Aorta (tissue), 5 donors: Measurements from ENCODE around the gene ACTR1A. TPM values are rescaled to one million over a fixed set of nuclear protein-coding genes. Genes with fewer than 3 reads are reported as not detected.

Experiments used
- ATAC-seq: fragments of 200-7000 bp; cut with Tn5 transposase; one replicate; pipeline ENCODE4 v1.9.1; 2022; ENCODE audit warnings: moderate library complexity; ENCODE audit not compliant: low FRiP score
- DNase-seq, 2 donors: peaks; one replicate each; pipeline ENCODE4 v3.0.0-alpha.2; 2020
- H3K27ac ChIP-seq, 2 donors: one replicate each; pipeline ENCODE4 v1.5.1; 2013; ENCODE audit warnings: low read length in 2 of 2, mild to moderate bottlenecking in 2 of 2, moderate library complexity in 2 of 2, control low read depth in 1 of 2, inconsistent platforms in 1 of 2, low read depth in 1 of 2
- H3K27me3 ChIP-seq, 2 donors: one replicate each; pipeline ENCODE4 v1.6.1; 2013; ENCODE audit warnings: control low read depth in 1 of 2, low read length in 1 of 2, mild to moderate bottlenecking in 1 of 2, moderate library complexity in 1 of 2; ENCODE audit not compliant: insufficient read depth in 2 of 2, control insufficient read depth in 1 of 2
- H3K36me3 ChIP-seq, 2 donors: one replicate each; pipeline ENCODE4 v1.6.1; 2013; ENCODE audit warnings: control low read depth in 1 of 2, low read length in 1 of 2, mild to moderate bottlenecking in 1 of 2; ENCODE audit not compliant: insufficient read depth in 2 of 2, control insufficient read depth in 1 of 2
- H3K4me1 ChIP-seq, 2 donors: one replicate each; pipeline ENCODE4 v1.6.1; 2013; ENCODE audit warnings: low read length in 2 of 2, control low read depth in 1 of 2, mild to moderate bottlenecking in 1 of 2, moderate library complexity in 1 of 2; ENCODE audit not compliant: insufficient read depth in 2 of 2, control insufficient read depth in 1 of 2
- H3K4me3 ChIP-seq, 2 donors: one replicate each; pipeline ENCODE4 v1.5.1; 2013; ENCODE audit warnings: low read length in 2 of 2, control low read depth in 1 of 2, mild to moderate bottlenecking in 1 of 2
- H3K9me3 ChIP-seq: one replicate; pipeline ENCODE4 v1.6.1; 2013; ENCODE audit warnings: mild to moderate bottlenecking, low read length; ENCODE audit not compliant: control insufficient read depth
- WGBS, 2 donors: extraction: QIAGEN DNeasy Blood & Tissue Kit; methylation state at CpG; one replicate each; pipeline ENCODE4 v1.1.7; 2013; 5-methylcytosine and 5-hydroxymethylcytosine counted together
- intact Hi-C, 2 donors: fragments of 100-400 bp; cut with DNase I; formaldehyde crosslinking; loops; one replicate each; pipeline versions ENCODE4 v1.14.2 to v1.15.0; 2022
- polyA plus RNA-seq, 2 donors: library from polyadenylated mRNA; stranded (reverse); fragments of 200-250 nt; gene quantifications; one replicate each; pipeline ENCODE4 v1.2.3, GENCODE V29; 2013
- total RNA-seq, 2 donors: library from RNA; stranded (reverse); fragmentation: NEBNext Ultra II Directional; extraction: Animal tissue kit (Norgen Biotek cat#: 25700); gene quantifications; one replicate each; pipeline ENCODE4 v1.2.1, GENCODE V29; 2021
- donor health status: healthy with polysubstance abuse.
- donor health status: Bipolar disorder and iron deficiency.
- donor health status: DM: no; HTN: no; CAD: no.
- donor health status: DM: no; HTN: no; CAD: no.
- donor health status: DM: yes; HTN: yes; CAD: no.

ACTR1A gene
- total and polyA plus RNA-seq, 4 donors, result 46.8 to 92.9 (median 83.4) TPM

GRCh38 chr10:102449321-102450123 is 53.0 kb downstream of the ACTR1A start:
- H3K36me3 ChIP-seq, result no peaks in the 10 kb centered on the region
- 12 to 14% methylated on average over 30 of the region's 30 CpGs for WGBS, 2 donors
- no peaks in the 10 kb centered on the region for H3K9me3 ChIP-seq
- peak overlapping the region; percentile 81 to 94 for H3K4me3 ChIP-seq
- intact Hi-C loops, result no loop called here
- H3K4me1 ChIP-seq, result no peaks in the 10 kb centered on the region
- H3K27ac ChIP-seq, result no peak overlapping the region
- ATAC-seq (peak; percentile 62), DNase-seq (peak in 1 of 2 donors; percentile 79)
- no peaks in the 10 kb centered on the region for H3K27me3 ChIP-seq

DNA sequence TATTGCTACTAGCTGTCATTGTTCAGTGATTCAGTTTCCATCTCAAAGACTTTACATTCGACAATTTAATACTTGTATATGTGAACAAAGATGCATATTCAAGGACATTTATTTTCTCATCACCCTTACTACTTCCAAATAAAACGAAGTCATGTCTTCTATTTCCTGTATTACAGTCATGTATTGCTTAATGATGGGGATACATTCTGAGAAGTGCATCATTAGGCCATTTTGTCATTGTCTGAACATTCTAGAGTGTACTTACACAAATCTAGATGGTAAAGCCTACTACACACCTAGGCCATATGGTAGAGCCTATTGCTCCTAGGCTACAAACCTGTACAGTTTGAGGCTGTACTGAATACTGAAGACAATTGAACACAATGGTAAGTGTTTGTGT is 57.7 kb downstream of the ACTR1A start:
- intact Hi-C loops, result no loop called here
- no peak overlapping the region for H3K27ac ChIP-seq
- no peak overlapping the region for H3K4me3 ChIP-seq

DNA sequence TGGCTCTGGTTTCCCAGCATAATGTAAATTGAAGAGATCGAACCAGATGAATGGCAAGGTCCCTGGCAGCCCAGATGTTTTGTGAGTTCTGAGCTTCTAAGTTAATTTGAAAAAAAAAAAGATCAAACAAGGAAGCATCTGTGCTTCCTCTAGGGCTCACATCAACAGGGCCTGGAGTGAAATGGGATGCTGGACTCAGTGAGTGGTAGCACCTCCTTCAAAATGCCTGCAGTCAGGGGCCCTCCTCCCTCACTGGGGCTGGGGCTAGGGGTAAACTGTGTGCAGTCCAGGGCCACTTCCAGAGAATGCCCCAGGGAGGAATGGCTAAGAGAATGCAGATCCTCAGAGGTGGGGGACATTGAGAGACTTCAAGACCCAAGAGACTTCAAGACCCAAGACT is 64.1 kb downstream of the ACTR1A start:
- 85 to 93% methylated on average over 1 of the region's 1 CpG for WGBS, 2 donors
- intact Hi-C loops, result no loop called here
- ATAC-seq, result no peak
- no peaks in the 10 kb centered on the region for H3K9me3 ChIP-seq
- DNase-seq, result no peak
- H3K36me3 ChIP-seq, result no peaks in the 10 kb centered on the region
- H3K27ac ChIP-seq, result no peak overlapping the region
- H3K4me1 ChIP-seq, result no peaks in the 10 kb centered on the region
- H3K27me3 ChIP-seq, result no peaks in the 10 kb centered on the region
- H3K4me3 ChIP-seq, result no peak overlapping the region

More for the DNA sequence above, 57.7 kb downstream of the ACTR1A start:
- DNase-seq (no peak), ATAC-seq (no peak)
- H3K27me3 ChIP-seq, result no peaks in the 10 kb centered on the region
- 79 to 86% methylated on average over 2 of the region's 2 CpGs for WGBS, 2 donors
- no peaks in the 10 kb centered on the region for H3K9me3 ChIP-seq
- no peaks in the 10 kb centered on the region for H3K36me3 ChIP-seq
- H3K4me1 ChIP-seq, result no peaks in the 10 kb centered on the region

DNA sequence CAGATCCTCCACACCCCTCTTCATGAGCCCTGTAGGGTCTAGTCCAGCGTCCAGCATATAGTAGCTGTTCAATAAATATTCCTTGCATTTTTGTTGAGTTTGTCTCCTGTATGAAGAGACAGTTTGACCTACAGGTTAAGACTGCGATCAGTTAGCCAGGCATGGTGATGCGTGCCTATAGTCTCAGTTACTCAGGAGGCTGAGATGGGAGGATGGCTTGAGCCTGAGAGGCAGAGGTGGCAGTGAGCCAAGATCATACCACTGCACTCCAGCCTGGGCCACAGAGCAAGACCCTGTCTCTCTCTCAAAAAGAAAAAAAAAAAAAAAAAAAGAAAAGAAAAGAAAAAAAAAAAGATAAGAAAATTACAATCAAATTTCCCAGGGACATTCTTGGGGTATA is 65.0 kb downstream of the ACTR1A start:
- H3K4me1 ChIP-seq, result no peaks in the 10 kb centered on the region
- no peaks in the 10 kb centered on the region for H3K9me3 ChIP-seq
- no peaks in the 10 kb centered on the region for H3K36me3 ChIP-seq
- H3K27me3 ChIP-seq, result no peaks in the 10 kb centered on the region
- ATAC-seq (no peak), DNase-seq (no peak)
- H3K4me3 ChIP-seq, result no peak overlapping the region
- WGBS, 2 donors, result 92 to 95% methylated on average over 3 of the region's 3 CpGs
- H3K27ac ChIP-seq, result no peak overlapping the region
- intact Hi-C loops, result no loop called here

GRCh38 chr10:102436312-102436711 is 66.2 kb downstream of the ACTR1A start:
- intact Hi-C loops, result no loop called here
- no peaks in the 10 kb centered on the region for H3K27me3 ChIP-seq
- no peak overlapping the region for H3K4me3 ChIP-seq
- no peak overlapping the region for H3K27ac ChIP-seq
- DNase-seq (no peak), ATAC-seq (no peak)
- WGBS, 2 donors, result 34 to 41% methylated on average over 6 of the region's 6 CpGs
- H3K4me1 ChIP-seq, result peaks cover 0 to 4% of the 10 kb centered on the region in 2 donors
- no peaks in the 10 kb centered on the region for H3K36me3 ChIP-seq
- no peaks in the 10 kb centered on the region for H3K9me3 ChIP-seq

DNA sequence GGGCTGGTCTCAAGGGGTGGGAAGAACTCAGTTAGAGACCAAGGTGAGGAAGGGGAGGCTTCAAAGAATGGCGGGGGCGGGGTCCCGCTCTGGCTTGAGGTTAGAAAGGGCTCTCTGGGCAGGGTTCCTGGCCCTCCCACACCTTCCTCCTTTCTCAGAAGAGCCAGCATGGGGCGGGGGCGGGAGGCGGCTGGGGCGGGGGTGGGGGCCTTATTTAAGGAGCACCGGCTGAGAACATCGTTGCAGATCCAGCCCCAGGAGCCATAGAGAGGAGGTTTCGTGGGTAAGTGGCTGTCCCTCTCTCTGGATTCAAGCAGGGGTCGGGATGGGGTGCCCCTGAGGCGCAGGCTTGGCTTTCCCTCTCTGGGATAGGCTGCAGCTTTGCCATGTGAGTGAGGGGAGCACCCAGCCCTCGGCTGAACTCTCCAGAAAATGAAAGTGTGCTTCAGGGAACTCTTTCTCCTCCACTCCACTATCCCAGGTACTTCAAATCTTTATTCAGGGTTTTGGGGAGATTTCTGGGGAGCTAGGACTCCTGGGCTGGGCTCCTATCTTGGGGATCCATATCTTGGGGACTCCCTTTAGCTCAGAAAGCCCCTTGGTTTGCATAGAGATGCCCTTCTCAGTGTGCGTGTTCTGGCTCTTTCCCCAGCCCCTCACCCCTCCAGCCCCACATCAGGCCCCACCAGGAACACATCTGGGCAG is 66.8 kb downstream of the ACTR1A start:
- 3 to 4% methylated on average over 14 of the region's 14 CpGs for WGBS, 2 donors
- H3K4me3 ChIP-seq, result no peak overlapping the region
- no peak overlapping the region for H3K27ac ChIP-seq
- no peaks in the 10 kb centered on the region for H3K27me3 ChIP-seq
- DNase-seq (no peak), ATAC-seq (no peak)
- intact Hi-C loops, result no loop called here
- H3K9me3 ChIP-seq, result no peaks in the 10 kb centered on the region
- H3K4me1 ChIP-seq, result peaks cover 0 to 4% of the 10 kb centered on the region in 2 donors
- H3K36me3 ChIP-seq, result no peaks in the 10 kb centered on the region

DNA sequence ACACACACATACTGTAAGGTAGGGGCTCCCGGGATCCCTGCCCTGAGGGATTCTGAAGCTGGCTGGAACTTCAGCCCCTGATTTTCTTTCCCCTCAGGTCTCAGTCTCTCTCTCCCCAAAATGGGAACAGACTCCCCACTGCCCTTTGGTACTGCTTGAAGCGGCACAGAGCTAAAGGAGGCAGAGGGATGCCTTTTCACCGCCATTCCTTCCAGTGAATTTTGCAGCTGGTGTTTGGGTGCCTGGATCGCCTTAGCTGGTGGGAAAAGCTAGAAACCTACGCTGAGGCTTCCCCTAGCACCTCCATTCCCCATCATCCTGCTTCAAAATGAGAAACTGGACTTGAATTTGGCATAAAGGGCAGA is 67.4 kb downstream of the ACTR1A start:
- ATAC-seq (no peak), DNase-seq (no peak)
- Histone ChIP-seq H3K4me1 (peaks cover 0 to 4% of the 10 kb centered on the region in 2 donors), H3K27me3 (no peaks in the 10 kb centered on the region), H3K36me3 (no peaks in the 10 kb centered on the region), H3K4me3 (no peak overlapping the region), H3K27ac (no peak overlapping the region), H3K9me3 (no peaks in the 10 kb centered on the region)
- intact Hi-C loops, result no loop called here
- 27 to 42% methylated on average over 5 of the region's 5 CpGs for whole genome bisulfite sequencing, 2 donors

- Histone ChIP-seq H3K27me3 (no peaks in the 10 kb centered on the region), H3K4me3 (no peak overlapping the region), H3K36me3 (no peaks in the 10 kb centered on the region), H3K27ac (no peak overlapping the region), H3K9me3 (no peaks in the 10 kb centered on the region), H3K4me1 (peaks cover 0 to 4% of the 10 kb centered on the region in 2 donors)
- intact Hi-C loops, result loop anchor here in 1 of 2 donors (5.0 kb wide), 1 partner anchor 68 kb away; the partner anchor contains the start of genes ACTR1A and SUFU
- no peak for DNase-seq
- 45 to 56% methylated on average over 9 of the region's 9 CpGs for WGBS, 2 donors
- no peak for ATAC-seq
These were observed 67.9 kb downstream of the ACTR1A start for GRCh38 chr10:102434394-102435132.
